RWPE2 (cell line): ENCODE measurements around the gene SELENOP.

Source experiments
- ATAC-seq: fragments of 200-7000 bp; cut with Tn5 transposase; 3 replicates; pipeline ENCODE4 v1.9.1; 2021; ENCODE audit warnings: low read depth
- DNase-seq: peaks from one replicate; pipeline ENCODE4 v3.0.0-alpha.2; 2020; ENCODE audit warnings: low spot score
- H3K27ac ChIP-seq: fragments of 450-650 bp; 2 replicates; pipeline ENCODE4 v1.5.1; 2017; ENCODE audit warnings: mild to moderate bottlenecking; ENCODE audit not compliant: poor library complexity, severe bottlenecking
- H3K27me3 ChIP-seq: fragments of 250-450 bp; sonication (Bioruptor Pico); 2 replicates; pipeline ENCODE4 v1.5.1; 2021; ENCODE audit warnings: mild to moderate bottlenecking, moderate library complexity; ENCODE audit not compliant: insufficient read depth, poor library complexity, severe bottlenecking
- H3K36me3 ChIP-seq: fragments of 250-450 bp; sonication (Bioruptor Pico); 2 replicates; pipeline ENCODE4 v1.5.1; 2020; ENCODE audit warnings: low read depth, mild to moderate bottlenecking, moderate library complexity
- H3K4me1 ChIP-seq: fragments of 250-450 bp; sonication (Bioruptor Pico); 2 replicates; pipeline ENCODE4 v1.5.1; 2021; ENCODE audit warnings: mild to moderate bottlenecking, moderate library complexity; ENCODE audit not compliant: insufficient read depth, poor library complexity, severe bottlenecking
- H3K4me3 ChIP-seq: fragments of 250-450 bp; sonication (Bioruptor Pico); 2 replicates; pipeline ENCODE4 v1.5.1; 2021; ENCODE audit warnings: mild to moderate bottlenecking, moderate library complexity; ENCODE audit not compliant: severe bottlenecking
- H3K9me3 ChIP-seq: fragments of 250-450 bp; sonication (Bioruptor Pico); 2 replicates; pipeline ENCODE4 v1.5.1; 2021; ENCODE audit warnings: mild to moderate bottlenecking, moderate library complexity; ENCODE audit not compliant: severe bottlenecking
- CTCF ChIP-seq: fragments of 450-650 bp; IDR thresholded peaks from one replicate; pipeline ENCODE4 v1.5.1; 2017; ENCODE audit warnings: mild to moderate bottlenecking, moderate library complexity; ENCODE audit not compliant: poor library complexity, severe bottlenecking

SELENOP gene

GRCh38 chr5:42810834-42811590, 680 bp downstream of the SELENOP start:
- Histone ChIP-seq H3K4me1 (no peaks in the 10 kb centered on the region), H3K27ac (no peak overlapping the region), H3K36me3 (no peaks in the 10 kb centered on the region), H3K9me3 (peaks cover 2% of the 10 kb centered on the region), H3K4me3 (no peak overlapping the region), H3K27me3 (no peaks in the 10 kb centered on the region)
- DNase-seq = no peak
- ATAC-seq = no peak
- no peak for TF ChIP-seq CTCF

DNA sequence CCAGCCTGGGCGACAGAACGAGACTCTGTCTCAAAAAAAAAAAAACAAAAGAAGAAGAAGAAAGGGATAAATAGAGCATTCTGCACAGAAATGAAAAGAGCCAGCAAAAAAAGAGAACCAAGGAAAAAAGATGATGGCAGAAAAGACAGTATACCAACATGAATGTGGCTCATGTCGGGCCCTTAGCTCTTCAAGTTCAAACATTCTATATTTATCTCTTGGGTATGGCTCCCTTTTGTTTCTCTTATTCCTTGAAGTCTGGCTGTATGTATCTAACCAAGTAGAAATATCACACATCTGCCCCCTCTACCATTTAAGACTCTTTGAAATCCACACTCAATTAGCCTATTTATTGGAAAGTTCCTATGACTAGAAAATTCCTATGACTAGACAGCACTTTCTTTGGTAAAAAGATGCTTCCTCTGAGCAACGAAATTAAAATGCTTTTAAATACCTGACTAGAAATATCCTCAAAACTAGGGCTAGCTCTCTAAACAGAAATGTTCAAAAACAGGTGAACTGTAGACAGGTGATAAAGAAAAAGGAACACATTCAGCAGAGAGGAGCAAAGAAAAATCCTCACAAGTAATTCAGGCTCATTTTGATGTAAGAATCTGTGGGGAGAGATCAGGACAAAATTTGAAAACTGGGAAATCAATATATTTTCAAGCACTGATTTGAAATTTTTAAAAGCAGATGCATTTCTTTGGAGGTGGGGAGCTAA, 2.6 kb downstream of the SELENOP start:
- Histone ChIP-seq H3K9me3 (peaks cover 2% of the 10 kb centered on the region), H3K27ac (no peak overlapping the region), H3K27me3 (no peaks in the 10 kb centered on the region), H3K4me1 (no peaks in the 10 kb centered on the region), H3K4me3 (no peak overlapping the region), H3K36me3 (no peaks in the 10 kb centered on the region)
- no peak for DNase-seq
- TF ChIP-seq CTCF = no peak
- no peak for ATAC-seq

DNA sequence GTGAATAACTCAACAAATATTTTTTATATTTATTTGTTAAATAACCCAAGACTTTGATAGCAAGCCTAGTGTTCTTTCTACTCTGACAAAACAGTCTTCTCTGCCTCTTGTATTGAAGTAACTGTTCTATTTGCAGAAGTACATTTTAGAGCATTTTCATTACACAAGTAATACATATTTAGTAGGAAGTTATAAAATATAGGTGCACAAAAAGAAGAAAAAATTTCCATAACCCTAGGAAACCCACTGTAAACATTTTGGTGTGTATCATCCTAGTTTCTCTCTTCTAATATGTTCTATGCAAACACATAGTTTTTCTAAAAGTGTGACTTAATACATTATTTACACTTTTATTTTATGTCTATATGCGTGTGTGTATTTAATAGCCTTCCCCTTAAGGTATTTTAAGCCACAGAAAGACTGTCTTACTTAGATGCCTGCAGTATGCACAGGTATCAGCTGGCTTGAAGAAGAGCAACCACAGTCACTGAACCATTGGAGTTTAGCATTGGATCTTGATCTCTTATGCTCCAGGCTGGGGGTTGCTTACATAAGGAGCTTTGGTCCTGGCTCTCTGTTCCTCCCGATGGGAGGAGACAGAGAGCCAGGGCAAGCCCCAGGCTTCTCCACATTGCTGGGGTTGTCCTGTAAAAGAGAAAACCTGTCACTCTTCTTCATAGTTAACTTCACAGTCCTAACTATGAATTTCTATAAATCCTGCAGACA, 3.8 kb downstream of the SELENOP start:
- Histone ChIP-seq H3K36me3 (no peaks in the 10 kb centered on the region), H3K4me1 (no peaks in the 10 kb centered on the region), H3K27ac (no peak overlapping the region), H3K9me3 (peaks cover 2% of the 10 kb centered on the region), H3K27me3 (no peaks in the 10 kb centered on the region), H3K4me3 (no peak overlapping the region)
- DNase-seq (no peak), ATAC-seq (no peak)
- TF ChIP-seq CTCF = no peak

DNA sequence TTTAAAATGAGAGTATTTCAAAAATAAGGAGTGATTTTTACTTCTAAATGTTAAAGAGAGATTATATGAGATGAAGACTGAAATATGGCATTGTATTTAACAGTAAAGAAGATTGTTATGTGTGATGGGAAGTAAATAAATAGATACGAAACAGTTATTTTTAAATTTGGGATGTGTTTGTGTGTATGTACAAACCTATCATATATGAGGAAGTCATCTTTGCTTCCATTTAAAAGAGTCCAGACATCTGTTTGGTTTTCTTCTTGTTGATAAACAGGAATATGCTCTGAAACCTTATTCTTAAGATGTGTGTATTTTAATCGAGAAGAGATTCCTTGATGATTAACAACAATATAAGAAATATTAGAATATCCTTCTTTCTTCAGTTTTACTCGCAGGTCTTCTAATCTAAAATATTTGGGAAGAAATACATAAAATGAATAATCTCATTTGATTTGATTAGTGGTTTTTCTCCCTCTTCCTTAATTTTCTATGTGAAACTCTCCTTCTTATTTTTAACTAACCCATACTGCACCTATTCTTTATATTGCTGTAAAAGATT, 4.9 kb downstream of the SELENOP start:
- no peaks in the 10 kb centered on the region for H3K27me3 ChIP-seq
- no peak for TF ChIP-seq CTCF
- no peak for DNase-seq

More for the DNA sequence above, 4.9 kb downstream of the SELENOP start:
- no peaks in the 10 kb centered on the region for H3K36me3 ChIP-seq
- no peaks in the 10 kb centered on the region for H3K4me1 ChIP-seq
- H3K27ac ChIP-seq = no peak overlapping the region
- H3K4me3 ChIP-seq = no peak overlapping the region
- ATAC-seq = no peak
- H3K9me3 ChIP-seq = peaks cover 2% of the 10 kb centered on the region
